Fibroblast of the aortic adventitia (primary cell): Measurements from ENCODE around the gene GAB1. TPM values are rescaled to one million over a fixed set of nuclear protein-coding genes. Genes with fewer than 3 reads are reported as not detected.
A peak's percentile ranks its signal among the peaks of the same experiment; 100 is the strongest.

Experiments used
- DNase-seq: peaks from one replicate; pipeline ENCODE4 v3.0.0-alpha.2; 2010; ENCODE audit warnings: low read depth
- H3K4me3 ChIP-seq: 2 replicates; pipeline ENCODE4 v1.5.1; 2011; ENCODE audit warnings: low read depth, mild to moderate bottlenecking, control low read depth, low read length, moderate library complexity
- CTCF ChIP-seq: IDR thresholded peaks from 2 replicates; pipeline ENCODE4 v1.5.1; 2011; ENCODE audit warnings: mild to moderate bottlenecking, low read length, control low read depth, inconsistent platforms; ENCODE audit not compliant: insufficient read depth
- total RNA-seq: library from RNA; depleted of rRNA; stranded (reverse); fragments of >200 nt; gene quantifications from 2 replicates; pipeline ENCODE4 v1.2.3, GENCODE V29; 2012; ENCODE audit warnings: low replicate concordance

The GAB1 gene
- total RNA-seq, 1 donor, result 22.8 TPM

- DNase-seq, result no peak
- H3K4me3 ChIP-seq, result no peak overlapping the region
- no peak for TF ChIP-seq CTCF
Observed at GRCh38 chr4:143433231-143433630, 96.6 kb downstream of the GAB1 start.

GRCh38 chr4:143435955-143436354 lies 99.3 kb downstream of the GAB1 start:
- TF ChIP-seq CTCF, result no peak
- no peak overlapping the region for H3K4me3 ChIP-seq
- DNase-seq, result no peak

GRCh38 chr4:143437476-143437875 lies 100.8 kb downstream of the GAB1 start:
- H3K4me3 ChIP-seq, result no peak overlapping the region
- no peak for TF ChIP-seq CTCF
- DNase-seq, result no peak

- no peak for TF ChIP-seq CTCF
Observed at GRCh38 chr4:143437937-143438336, 101.3 kb downstream of the GAB1 start.

GRCh38 chr4:143438710-143439109 lies 102.0 kb downstream of the GAB1 start:
- no peak for TF ChIP-seq CTCF
- no peak overlapping the region for H3K4me3 ChIP-seq
- DNase-seq, result no peak

More at GRCh38 chr4:143437937-143438336, 101.3 kb downstream of the GAB1 start:
- no peak overlapping the region for H3K4me3 ChIP-seq
- no peak for DNase-seq

- TF ChIP-seq CTCF, result no peak
- no peak overlapping the region for H3K4me3 ChIP-seq
- DNase-seq, result no peak
Observed at GRCh38 chr4:143441109-143441508, 104.4 kb downstream of the GAB1 start.

- no peak overlapping the region for H3K4me3 ChIP-seq
- DNase-seq, result no peak
Observed at GRCh38 chr4:143441678-143442077, 105.0 kb downstream of the GAB1 start.

More at GRCh38 chr4:143441678-143442077, 105.0 kb downstream of the GAB1 start:
- peak; percentile 9 for TF ChIP-seq CTCF
